NCI-H524 (cell line): ENCODE measurements around the gene GNB1L.

Source experiments
- DNase-seq, 2 experiments: peaks; one replicate each; lab custom pipeline; 2025; lab: John Stamatoyannopoulos, UW

GNB1L gene

DNA sequence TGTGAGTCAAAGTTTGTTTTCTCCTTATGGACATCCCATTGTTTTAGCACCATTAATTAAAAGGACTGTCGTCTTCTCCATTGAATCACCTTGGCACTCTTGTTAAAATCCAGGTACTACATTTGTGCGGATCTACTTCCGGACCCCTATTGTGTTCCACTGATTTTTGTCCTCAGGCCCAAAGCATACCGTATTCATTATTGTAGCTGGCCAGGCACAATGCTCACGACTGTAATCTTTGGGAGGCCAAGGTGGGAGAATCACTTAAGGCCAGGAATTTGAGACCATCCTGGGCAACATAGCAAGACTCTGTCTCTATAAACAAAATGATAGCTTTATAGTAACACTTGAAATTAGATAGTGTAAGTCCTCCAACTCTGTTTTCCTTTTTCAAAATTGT, 8.9 kb upstream of the GNB1L start:
- no peak for DNase-seq

DNA sequence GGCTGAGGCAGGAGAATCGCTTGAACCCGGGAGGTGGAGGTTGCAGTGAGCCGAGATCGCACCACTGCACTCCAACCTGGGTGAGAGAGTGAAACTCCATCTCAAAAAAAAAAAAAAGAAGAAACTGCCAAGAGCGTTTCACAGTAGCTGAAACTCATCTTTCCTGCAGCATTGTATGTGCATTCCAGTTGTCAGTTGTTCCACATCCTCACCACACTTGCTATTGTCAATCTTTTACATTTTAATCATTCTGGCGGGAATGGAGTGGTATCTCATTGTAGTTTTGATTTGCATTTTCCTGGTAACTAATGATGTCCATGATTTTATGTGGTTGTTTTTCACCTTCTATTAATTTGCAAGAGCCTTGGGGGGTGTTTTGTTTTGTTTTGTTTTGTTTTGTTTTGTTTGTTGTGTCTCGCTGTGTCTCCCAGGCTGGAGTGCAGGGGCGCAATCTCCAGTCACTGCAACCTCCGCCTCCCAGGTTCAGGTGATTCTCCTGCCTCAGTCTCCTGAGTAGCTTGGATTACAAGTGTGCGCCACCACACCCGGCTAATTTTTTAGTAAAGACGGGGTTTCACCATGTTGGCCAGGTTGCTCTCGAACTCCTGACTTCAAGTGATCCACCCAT, 8.1 kb upstream of the GNB1L start:
- DNase-seq: no peak

DNA sequence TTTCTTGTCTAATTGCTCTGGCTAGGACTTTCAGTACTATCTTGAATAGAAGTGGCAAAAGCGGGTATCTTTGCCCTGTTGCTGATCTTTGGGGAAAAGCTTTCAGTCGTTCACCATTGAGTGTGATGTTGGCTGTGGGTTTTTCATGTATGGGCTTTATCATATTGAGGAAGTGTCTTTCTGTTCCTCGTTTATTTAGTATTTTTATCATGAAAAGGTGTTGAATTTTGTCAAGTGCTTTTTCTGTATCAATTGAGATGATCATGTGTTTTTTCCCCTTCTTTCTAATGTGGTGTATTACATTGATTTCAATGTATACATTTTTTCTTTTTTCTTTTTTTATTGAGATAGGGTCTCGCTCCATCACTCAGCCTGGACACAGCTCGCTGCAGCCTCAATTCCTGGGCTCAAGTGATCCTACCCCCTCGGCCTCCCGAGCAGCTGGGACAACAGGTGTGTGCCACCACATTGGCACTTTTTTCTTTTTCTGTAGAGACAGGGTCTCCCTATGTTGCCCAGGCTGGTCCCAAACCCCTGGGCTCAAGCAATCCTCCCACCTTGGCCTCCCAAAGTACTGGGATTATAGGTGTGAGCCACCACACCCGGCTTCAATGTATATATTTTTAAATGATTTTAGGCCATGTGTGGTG, 5.3 kb upstream of the GNB1L start:
- DNase-seq: no peak

DNA sequence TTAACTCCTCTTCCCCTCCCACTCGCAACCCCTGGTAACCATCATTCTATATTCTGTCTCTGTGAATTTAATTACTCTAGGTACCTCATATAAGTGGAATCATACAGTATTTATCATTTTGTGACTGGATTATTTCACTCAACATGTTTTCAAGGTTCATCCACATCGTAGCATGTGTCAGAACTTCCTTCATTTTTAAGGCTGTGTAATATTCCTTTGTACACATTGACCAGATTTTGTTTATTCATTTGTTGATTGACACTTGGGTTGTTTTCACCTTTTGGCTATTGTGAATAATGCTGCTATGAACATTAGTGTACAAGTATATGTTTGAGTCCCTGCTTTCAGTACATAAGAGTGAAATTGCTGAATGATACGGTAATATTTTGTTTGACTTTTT, 2.7 kb upstream of the GNB1L start:
- DNase-seq: no peak

DNA sequence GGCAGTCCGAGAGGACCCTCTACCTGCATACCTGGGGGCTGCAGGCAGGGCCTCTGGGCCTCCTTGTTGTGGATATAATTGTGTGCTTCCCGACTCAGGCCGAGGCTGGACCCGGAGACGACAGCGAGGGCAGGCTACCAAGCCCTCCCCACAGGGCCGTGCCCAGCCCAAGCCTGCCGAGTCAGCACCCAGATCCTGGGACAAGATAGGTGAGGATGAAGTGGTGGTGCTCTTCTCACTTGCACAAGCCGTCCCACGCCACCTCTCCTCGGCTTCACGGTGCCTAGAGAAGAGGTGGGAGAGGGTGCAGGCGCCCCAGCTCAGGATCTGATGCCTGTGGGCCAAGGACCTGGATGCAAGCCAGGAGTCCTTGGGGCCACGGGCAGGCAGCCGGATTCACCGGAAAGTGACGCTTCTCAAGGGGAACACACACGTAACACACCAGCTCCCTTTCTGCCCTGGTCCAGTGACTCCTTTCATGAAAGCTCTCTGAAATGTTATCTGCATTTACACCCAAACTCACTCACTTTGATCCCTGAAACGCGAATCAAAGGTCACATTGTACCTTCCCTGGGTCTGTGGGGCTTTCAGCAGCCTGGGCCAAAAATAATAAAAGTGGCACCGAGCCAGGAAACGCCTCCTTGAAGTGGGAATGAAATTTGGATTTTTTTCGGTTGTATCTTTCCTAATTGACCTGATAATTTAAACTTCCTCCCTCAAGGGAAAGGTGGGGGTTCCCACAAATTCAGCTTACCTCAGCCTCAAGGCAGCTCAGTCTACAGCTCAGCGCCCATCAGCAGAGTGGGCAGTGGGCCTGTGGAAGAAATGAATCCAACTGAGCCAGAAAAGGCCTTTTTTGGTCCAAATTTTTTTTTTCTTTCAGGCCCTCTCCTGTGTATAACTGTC, 1.1 kb upstream of the GNB1L start:
- DNase-seq: peak; percentile 18 to 71

DNA sequence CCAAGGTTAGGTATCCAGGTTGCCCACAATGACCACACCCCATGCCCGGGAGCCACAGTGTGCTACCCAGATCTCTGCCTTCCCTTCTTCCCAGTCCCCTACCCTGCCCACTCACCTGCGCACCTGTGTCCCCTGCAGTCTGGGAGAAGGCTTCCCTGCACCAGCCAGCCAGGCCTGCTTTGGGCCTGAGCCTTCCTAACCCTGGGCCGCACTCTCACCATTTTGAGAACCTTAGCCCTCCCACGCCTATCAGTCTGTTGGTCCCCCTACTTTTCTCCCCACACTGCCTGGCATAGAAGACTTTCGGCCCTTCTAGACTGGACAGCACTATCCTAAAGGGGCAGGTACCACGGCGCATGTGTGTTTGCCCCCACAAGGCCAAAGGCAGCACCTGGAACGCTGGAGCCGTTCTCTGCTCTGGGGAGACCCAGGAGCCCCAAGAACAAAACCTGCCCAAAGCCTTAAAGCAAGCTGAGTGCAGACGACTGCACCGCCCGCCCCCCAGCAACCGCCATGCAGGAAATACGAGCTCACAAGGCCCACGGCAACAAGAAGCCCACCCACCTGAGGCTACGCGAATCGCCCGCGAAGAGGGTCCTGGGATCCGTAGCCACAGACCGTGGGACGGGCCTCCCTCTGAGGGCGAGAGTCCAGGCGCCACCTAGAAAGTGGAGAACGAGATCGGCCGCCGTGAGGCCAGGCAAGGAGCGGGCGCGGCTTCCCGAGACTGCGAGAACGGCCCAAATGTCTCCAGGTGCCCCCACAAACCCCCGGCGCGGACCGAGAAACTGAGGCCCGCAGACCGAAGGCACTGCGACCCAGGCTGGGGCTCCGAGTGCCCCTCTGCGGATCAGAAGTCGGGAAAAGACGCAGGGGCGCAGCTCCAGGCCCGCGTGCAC, 546 bp downstream of the GNB1L start:
- no peak for DNase-seq

DNA sequence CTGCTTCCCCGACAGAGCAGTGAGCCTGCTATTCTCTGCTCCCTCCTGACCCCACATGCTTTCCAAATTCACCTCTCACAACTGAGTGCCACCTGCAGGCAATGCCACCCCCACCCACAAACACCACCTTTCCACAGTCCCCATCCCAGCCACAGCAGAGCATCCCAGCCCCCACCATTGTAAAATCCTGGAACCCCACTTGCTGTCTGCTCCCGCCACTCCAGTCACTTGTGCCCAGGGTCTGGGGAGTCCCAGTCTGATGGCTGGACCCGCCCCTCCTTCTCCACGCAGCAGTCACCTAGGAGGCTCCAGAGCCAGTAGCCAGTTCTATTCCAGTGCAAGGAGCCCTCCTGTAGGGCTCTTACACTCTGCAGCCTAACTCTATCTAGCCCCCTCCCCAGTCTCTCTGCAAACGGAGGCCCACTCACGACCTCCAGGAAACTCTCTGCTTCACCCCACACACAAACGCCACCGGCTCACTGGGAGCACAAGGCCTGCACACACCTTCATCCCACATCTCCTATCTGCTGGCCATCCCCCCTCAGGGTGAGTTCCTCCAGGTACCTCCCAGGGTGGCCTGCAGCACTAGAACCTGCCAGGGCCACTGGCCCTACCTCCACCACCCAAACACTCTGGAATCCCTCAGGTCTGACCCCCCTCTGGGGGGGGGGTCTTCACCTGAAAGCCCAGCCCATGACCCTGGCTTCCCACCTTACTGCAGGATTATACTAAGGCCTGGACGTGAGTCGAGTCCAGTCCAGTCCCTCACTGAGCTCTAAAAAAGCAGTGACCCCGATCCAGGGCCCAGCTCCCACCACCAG, 1.4 kb downstream of the GNB1L start:
- DNase-seq: no peak

DNA sequence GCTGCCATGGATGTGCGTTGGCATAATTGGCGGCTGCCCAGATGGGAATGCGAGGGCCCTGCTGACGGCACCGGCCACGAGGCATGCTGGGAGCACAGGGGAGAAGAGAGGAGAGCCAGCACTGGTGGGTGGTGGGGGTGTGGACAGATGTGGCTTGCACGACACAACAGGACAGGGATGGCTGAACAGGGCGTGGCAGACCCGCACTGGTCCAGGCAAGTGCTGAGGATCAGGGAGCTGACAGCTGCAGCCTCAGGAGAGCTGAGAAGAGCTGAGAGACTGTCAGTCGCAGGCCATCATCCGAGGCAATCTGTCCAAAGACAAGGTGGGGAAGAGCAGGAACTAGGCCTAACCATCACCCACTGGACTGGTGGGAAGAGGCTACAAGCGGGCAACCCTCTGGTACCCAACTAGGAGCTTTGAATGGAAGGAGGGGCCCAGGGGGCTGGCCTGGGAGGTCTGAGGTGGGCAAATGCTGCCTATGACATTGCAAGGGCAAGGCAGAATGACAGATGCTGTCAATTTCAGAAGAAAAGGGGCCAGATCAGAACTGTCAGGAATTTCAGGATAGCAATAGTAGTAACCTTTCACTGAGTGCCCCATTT, 2.4 kb downstream of the GNB1L start:
- peak; percentile 64 to 89 for DNase-seq

DNA sequence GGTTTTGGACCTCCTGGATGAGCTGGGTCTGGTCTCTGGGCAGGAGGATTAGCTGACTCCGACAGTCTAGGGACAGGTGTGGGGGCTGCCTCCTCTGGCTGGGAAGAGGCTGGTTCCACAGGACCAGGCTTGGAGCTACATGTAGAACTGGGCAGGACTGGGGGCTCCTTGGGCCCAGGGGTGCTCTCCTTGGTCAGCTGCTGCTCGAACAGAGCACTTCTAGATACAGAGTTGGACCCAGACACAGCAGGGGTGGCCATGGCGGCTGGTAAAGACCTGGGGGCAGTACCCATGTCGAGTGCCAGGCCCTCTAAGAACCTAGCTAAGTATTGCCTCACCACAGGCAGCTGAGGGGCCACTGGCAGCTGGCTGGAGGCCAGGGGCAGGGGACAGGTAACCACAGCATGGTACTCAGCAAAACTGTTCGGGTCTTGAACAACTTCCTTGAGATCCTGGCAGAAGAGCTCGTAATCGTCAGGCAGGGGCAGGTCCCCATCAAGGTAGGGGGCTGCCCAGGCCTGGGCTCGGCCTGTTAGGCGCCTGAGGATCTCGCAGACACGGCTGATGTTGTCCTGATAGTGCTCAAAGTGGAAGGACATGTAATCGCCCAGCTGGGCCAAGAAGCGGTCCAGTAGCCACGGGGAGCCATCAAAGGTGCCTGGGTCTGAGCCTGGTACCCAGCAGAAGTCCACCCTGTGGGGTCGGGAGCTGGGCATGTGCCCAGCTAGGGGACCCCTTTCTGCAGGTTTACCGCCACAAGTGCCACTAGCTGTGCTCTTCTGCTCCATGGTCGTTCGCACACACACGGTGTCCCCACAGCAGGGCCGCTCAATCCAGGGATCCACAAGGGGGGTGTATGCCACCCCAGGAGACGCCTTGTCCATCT, 3.1 kb downstream of the GNB1L start:
- DNase-seq: no peak

DNA sequence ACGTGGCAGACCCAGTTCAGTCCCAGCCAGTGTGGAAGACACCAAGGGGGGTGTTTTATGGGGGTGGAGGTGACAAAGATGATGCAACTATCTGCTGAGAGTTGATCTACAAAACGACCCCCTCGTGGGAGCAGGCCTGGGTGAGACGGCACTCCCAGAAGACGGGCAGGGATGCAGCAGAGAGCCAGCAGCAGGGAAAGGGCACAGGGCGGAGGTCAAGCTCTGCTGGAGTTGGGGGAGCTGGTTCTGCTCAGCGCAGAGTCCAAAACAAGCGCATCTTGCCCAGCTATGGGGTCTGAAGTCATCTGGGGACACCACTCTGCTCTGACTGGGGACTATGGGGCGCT, 3.9 kb downstream of the GNB1L start:
- no peak for DNase-seq

DNA sequence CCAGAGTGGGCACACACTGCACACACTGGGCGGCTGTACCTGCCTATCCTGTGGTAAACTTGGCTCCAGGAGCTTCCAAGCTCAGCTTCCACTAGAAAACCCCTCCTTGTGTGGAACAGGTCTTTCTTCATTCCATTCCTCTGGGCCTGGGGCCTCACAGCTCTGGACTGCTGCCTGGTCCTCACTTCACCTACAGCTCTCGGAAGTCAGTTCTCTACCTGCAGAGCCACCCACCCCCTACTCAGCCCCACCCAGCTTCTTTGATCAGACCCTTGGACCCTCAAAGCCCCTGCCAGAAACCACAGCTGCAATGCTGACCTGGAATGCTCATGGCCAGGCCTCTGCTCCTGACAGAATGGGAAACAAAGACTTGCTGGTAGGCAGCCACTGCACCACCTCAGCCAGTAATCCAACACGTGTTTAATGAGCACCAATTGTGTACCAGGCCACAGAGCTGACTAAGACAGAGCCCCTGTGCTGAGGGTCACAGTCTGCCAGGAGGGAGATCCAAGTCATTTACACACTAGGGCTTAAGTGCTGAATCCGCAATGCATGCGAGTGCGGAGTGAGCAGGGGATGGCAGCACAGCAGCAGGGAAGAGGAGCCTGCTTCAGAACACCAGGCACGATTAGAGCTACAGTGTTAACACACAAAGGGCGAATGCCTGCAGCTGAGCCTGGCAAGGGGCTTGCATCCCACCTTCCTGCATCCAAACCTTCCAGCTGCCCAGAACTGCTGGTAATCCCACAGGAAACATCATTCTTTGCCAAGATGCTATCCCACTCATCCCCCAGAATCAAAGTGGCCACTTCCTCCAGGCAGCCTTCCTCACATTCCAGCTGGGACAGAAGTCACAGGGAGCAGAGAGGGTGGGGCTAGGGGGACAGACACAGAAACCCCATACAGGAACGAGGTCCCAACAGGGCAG, 4.6 kb downstream of the GNB1L start:
- no peak for DNase-seq

DNA sequence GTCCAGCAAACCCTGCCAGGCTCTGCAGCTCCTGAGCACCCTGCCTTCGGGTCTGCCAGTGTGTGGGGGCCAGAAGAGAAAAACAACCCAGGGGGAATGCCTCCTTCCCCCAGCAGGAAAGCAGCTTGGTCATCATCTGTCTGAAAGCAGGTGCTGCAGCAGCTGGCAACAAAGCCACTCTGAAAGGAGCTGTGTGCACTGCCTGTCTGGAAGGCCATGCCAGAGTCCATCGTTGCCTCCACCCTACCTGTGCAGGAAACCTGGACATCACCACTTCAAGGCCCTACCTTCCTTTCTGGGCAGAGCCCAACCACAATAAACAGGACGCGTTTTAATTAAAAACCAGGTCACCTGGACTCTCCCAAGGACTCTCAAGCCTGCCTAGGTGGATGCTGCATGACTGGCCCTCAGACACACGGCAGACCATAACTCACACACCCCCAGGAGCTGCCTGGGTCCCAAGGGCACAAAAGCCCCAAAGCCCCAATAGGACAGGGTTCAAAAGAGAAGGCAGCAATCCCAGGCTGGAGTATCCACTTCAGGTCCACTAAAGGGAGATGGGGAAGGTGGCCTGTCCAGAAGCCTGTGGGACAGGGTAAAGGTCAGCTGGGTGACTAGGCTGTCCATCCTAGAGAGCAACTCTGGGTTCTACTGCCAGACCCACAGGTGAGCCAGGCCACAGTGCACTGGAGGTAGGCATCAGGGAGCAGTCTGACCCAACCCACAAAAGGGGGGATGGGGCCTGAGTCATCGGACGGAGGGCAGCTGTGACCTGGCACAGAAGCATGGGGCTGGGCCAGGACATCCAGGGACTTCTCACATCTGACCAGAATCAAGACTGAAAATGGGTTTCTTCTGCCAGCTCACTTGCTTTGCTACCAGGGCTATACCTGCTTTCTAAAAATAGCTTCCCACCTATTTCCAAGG, 6.1 kb downstream of the GNB1L start:
- peak; percentile 16 to 53 for DNase-seq

DNA sequence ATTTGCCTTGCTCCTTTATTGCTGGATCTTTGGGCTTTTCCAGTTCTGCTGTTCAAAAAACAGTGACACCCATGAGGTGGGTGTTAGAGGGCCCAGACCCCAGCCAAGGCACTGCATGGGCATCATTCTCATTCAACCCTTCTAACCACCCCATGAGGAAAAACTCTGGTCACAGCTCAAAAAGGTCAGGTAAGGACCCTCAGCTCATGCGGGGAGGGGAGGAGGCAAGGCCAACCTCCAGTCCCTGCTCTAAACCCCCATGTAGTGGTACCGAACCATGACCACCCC, 7.4 kb downstream of the GNB1L start:
- DNase-seq: no peak

DNA sequence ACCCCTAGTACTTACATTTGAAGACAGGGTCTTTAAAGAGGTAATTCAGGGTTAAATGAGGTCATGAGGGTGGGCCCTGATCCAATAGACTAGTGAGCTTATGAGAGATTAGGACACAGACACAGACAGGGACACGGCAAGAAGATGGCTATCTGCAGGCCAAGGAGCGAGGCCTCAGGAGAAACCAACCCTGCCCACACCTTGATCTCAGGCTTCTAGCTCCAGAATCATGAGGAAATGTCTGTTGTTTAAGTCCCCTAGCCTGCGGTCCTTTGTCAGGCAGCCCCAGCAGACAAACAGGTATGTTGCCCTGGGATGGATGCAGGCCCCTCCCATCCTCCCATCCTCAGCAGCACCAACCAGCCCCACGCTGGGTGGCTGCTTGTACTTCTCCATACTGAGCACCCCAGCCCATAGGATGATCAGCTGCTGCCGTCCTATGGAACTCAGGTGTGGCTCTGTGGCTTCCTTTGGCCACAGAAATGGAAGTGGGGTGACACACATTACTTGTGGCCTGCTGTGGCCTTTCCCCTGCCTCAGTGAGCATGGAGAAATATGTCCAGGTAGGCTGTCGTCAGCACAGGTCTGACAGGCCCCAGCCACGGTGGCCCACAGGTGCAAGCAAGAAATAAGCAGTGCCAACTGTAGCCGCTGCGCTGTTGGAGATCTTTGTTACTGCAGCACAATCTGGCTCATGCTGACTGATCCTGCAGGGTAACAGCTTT, 7.9 kb downstream of the GNB1L start:
- DNase-seq: no peak

DNA sequence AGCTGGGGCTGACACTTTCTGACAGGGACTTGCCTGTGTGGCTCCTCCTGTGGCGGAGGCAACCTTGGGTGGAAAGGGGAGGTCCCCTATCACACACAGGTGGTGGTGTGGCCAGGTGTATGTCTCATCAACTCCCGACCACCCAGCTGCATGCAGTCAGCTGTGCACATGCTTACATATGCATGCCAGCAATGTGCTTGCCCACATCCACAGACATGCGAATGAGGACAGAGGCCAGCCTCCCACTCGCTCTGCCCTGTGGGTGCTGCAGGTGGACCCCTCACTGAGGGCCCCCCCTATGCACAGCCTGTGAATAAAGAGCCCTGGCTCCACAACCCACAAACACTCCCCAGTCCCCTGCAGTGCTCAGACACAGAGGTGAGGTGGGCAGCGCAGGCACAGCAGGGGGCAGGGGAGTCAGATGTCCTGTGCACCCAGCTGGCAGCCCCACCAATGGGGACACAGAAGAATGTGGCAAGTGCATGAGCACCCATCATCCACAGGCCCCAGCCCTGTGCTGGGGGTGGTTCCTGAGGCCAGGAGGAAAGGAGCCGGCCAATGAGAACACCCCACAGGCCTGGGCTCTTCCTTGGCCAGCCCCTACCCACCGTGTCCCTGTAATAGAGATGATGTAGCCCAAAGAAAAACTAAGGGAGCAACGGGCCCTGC, 9.5 kb downstream of the GNB1L start:
- DNase-seq: no peak

DNA sequence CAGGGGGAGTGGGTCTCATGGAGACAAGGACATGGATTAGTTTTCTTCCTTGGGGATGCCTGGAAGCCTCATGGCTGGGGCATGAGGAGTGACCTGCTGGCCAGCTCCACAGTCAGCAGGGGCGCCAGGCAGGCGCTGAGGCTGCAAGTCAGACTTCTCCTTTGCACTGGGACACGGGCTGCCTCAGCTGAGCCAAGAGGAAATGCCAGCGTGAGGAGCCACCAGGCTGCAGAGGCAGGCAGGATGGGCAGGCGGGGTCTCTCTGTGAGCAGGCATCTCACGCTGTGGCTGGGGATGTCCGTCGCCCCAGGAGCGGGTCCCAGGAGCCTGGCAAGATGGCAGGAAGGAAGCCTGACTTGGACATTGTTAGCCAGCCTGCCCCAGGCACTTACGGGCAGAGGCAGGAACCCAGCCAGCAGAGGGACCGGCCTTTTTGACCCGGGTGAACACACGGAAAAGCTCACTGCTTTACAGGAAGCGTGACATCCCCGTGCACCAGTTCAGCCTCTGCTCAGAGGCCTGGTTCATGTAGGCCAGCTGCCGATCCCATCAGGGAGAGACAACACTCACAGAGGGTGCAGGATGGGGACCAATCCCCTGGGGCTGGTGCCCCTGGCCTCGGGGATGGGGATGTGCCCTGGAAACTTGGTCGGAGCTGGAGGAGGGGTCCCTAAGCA, 10.2 kb downstream of the GNB1L start:
- no peak for DNase-seq
